Fibroblast of skin of right quadriceps (primary cell): Measurements from ENCODE around the gene GIGYF1.
"Not testable (repeated sequence)": the region's sequence is repeated elsewhere in the genome, so short reads cannot be mapped to it uniquely, and the experiment has no call there.

Experiments
- DNase-seq: peaks from one replicate; pipeline ENCODE4 v3.0.0-alpha.2; 2013

The GIGYF1 gene

DNA sequence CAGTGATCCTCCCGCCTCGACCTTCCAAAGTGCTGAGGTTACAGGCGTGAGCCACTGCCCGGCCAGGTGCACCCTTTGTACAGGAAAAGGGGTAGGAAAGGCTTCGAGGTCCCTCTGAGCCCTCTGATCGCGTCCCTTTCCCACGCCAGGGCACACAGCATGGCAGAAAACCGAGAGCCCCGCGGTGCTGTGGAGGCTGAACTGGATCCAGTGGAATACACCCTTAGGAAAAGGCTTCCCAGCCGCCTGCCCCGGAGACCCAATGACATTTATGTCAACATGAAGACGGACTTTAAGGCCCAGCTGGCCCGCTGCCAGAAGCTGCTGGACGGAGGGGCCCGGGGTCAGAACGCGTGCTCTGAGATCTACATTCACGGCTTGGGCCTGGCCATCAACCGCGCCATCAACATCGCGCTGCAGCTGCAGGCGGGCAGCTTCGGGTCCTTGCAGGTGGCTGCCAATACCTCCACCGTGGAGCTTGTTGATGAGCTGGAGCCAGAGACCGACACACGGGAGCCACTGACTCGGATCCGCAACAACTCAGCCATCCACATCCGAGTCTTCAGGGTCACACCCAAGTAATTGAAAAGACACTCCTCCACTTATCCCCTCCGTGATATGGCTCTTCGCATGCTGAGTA lies 12.7 kb upstream of the GIGYF1 start:
- no peak for DNase-seq

- DNase-seq: peak; percentile 98
Observed at GRCh38 chr7:100705753-100706671, 12.0 kb upstream of the GIGYF1 start, which contains the start of gene POP7. Gene POP7 (plus strand): TSS chr7:100706121. CDS start chr7:100706831, 710 bp downstream.

GRCh38 chr7:100705320-100705752 lies 11.3 kb upstream of the GIGYF1 start:
- DNase-seq: peak; percentile 68

GRCh38 chr7:100701089-100701488 lies 7.0 kb upstream of the GIGYF1 start:
- DNase-seq: not testable (repeated sequence)

DNA sequence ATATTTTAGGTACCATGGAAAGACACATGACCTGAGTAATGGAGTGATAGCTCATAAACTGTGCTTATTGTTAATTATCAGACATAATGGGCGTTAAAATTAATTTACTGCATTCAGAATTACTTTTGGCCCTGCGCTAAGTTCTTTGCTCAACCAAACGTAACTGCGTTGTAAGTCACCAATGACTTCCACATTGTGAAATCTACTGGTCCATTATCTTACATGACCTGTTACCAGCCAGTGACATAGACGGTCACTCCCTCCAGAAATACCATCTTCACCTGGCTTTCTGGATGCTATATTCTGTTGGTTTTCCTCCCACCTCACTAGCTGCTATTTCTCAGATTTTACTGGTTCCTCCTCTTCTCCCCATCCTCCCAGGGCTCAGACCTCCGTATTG lies 5.0 kb upstream of the GIGYF1 start:
- no peak for DNase-seq

DNA sequence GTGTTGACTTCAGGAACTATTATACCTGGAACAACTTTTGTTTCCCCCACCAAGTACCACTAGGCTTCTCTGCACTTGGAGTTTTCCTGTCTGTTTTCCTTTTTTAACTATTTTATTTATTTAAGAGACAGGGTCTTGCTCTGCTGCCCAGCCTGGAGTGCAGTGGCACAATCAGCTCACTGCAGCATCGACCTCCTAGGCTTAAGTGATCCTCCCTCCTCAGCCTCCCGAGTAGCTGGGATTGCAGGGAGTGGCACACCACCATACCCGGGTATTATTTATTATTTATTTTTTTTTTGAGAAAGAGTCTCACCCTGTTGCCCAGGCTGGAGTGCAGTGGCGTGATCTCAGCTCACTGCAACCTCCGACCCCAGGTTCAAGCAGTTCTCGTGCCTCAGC lies 2.1 kb upstream of the GIGYF1 start:
- DNase-seq: no peak

DNA sequence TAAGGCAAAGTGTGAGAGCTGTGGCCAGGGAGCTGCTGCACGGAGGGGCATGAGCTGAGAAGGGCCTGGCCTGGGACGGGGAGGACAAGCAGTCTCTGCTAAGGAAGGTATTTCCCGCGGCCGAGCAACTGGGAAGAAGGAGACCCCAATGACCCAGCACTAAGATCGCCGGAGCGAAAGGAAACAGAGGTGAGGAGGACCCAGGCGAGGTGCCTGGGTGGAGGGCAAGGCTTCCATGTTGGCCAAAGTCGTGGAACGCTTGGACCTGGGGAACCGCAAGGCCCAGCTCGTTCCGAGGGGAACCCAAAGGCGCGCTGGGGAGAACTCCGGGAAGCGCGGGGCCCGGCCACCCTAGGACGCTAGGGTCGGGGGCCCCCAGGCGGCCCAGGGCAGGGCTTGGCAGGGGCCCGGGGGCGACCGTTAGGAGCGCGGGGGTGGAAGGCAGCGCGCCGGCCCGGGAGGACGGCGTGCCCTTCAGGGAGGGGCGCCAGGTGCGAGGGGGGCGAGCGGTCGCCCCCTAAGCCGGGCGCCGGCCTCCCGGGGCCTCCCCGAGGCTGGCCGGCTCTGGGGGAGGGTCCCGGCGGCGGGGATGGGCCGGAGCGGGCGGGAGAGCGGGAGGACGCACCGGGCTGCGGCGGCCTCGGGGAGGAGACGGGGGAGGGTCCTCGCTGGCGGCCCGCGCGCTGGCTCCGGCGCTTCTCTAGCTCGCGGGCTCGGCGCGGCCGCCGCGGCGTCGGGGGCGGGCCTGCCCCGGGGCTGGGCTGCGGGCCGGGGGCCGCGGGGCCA lies 545 bp downstream of the GIGYF1 start:
- DNase-seq: no peak

DNA sequence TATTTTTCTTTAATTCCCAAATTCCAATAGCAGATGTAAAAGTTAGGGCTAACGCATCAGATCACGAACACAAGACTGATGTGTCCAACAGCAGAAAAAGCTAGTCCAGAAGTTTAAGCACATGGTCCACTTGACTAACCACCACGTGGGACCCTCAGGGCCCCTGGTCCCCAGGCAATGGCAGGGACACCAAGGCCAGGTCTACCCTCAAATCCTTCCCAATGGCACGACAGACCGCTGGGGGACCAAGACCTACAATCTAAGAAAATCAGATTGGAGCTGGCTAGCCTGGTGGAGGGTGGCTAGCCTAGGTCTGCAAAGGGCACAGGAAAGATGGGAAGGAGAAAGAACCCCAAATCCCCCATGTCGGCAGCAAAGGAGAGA lies 1.5 kb downstream of the GIGYF1 start:
- DNase-seq: no peak

- DNase-seq: peak; percentile 66
Observed at GRCh38 chr7:100691676-100692577, 2.1 kb downstream of the GIGYF1 start.

DNA sequence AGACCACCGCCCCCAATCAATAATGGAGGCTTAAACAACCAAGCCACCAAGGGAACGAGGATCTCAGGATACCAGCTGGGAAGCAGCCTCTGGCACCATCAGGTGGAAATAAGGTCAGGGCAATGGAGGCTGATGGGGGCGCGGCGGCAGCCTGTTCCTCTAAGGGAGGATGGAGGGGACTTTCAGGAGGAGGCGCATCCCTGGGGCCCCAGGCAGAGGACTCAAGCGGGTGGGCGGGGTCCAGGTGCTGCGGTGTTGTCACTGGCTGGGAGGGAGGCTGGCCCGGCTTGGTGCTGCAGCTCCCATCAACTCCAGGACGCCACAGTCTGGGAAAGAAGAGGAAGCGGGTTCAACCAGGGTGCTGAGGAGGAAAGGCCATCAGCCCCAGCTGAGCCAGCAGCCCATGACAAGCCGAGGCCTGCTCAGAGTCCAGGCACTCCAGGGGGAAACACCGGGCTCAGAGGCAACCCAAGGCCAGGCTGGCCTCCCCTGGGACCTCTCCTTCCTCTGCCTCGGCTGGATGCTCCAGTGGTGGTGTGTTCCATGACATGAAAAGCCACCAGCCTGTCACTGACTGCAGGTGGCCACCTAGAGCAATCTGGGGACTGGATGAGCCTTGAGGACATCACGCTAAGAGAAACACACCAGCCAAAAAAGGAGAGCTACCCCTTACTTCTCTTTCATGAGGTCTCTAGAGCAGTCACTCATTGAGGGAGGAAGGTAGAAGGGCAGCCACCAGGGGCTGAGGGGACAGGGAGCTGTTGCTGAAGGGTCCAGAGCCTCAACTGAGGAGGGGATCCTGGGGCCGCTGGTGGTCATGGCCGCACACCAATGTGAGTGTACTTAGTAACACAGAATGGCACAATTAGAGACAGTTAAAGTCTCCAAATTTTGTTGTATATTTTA lies 4.6 kb downstream of the GIGYF1 start:
- no peak for DNase-seq

DNA sequence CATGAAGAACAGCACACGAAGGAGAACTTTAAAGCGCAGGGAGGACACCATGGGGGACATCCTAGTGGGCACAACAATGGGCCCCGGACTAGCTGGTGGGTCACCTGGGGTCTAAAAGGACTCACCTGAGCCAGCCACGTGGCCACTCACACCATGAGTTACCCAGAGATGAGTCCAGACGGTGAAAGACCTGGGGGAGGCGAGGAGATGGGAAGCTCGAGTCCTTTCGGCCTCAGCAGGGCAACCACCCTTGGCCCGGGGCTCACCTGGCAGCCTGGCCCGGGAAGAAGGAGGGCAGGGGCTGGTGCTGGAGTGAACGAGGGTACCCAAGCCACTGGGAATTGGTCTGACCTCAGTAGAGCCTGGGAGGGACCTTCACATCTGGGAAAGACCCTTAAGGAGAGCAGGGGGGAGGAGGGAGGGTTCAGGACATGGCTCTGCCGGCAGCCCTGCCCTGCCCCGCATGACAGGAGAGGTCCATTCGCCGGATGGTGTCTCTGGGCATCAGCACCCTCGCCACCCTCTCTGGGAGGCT lies 5.7 kb downstream of the GIGYF1 start:
- no peak for DNase-seq

DNA sequence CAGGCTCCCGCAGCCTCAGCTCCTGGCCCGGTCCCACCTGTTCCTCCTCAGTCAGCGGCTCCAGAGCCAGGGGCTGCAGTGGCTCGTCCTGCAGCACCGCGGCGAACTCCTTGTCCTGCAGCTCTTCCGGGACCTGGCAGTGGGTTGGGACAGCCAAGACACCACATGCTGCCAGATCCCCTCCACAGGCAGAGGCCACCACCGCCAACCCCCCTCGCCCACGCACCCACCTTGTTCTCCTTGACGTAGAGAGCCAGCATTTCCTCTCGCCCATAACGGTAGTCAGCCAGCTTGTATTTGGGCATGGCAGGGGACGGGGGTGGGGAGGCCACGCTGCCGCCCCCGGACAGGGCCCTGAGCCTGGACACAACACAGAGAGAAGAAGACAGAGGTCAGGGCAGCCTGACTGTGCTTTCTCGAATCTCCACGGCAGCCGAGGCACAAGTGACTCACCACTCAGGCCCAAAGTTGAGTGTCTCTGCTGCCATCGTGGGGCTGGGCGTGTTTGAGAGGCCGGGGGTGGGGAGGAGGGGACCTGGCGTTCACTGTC lies 6.2 kb downstream of the GIGYF1 start:
- DNase-seq: no peak

DNA sequence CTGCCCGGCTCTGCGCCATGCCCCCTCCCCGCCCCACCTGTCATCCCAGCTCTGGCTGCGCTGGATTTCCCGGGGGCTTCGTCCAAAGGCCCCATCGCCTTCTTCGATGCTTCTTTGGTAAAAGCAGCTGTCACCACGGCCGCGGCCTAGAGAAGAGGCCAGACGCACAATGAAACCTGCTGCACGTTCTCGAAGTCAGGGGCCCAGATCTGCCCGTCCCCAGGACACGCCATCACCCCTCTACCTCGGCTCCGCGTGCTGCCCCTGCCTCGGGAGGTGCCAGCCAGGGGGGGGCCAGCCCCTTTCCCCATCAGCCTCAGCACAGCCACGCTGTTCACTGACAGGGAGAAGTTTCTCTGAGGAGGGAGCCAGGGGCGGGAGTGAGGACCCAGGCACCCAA lies 6.8 kb downstream of the GIGYF1 start:
- DNase-seq: no peak

- no peak for DNase-seq
Observed at GRCh38 chr7:100686822-100687211, 7.2 kb downstream of the GIGYF1 start.

DNA sequence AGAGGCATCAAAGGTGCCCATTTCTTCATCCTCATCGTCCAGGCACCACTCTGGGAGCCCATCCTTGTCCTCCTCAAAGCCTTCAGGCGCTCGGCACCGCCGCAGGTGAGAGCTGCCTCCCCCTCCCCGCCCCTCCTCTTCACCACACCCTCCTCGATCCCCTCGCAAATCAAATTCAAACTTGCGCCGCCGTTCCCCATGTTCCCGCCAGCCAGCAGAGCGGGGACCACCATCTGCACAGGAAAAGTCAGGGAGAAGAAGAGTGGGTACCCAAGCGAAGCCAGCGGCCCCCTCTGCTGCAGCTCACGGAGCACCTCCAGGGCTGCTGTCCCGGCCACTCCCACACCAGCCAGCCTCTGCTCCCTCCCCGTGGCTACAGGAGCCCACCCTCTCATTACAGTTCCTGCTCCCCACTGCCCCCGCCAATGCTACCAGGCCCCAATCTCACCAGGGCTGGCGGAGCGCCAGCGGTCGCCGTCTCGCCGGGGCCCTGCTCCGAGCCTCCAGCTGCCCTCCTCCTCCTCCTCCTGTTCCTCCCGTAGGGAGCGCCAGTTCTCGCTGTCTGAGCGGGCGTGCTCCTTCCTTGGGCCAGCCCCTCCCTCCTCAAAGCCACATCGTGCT lies 7.7 kb downstream of the GIGYF1 start:
- no peak for DNase-seq

DNA sequence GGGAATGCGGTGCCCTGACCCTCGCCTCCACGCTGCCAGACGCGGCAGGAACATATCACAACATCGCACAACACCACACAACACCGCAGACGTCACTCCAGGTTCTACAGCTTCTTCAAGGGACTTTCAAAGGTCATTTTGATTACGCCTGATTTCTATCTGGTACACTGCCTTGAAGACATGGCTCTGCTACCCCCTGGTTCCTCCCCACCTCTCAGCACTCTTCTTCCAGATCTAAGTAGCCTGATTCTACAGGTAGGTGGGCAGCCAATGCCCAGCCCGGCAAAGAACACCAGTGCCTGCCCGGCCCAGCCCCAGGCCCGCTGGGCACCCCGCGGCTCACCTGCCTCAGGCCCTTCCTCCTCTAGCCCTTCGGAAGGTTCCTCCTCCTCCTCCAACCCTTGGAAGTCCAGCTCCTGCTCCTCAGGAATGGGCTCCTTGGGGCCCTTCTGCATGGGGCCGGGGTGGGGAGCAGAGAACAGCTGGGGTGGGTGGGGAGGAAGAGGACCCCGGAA lies 8.4 kb downstream of the GIGYF1 start:
- DNase-seq: no peak

GRCh38 chr7:100685049-100685605 lies 8.9 kb downstream of the GIGYF1 start:
- no peak for DNase-seq

GRCh38 chr7:100684534-100685042 lies 9.5 kb downstream of the GIGYF1 start:
- no peak for DNase-seq
